Endothelial cell of umbilical vein (primary cell): ENCODE measurements around the gene SMCP.

Experiments
- GATA2 ChIP-seq: IDR thresholded peaks from 2 replicates; pipeline ENCODE4 v1.7.0; 2011; ENCODE audit warnings: low read depth, mild to moderate bottlenecking, moderate library complexity, mixed read lengths, low read length; ENCODE audit not compliant: insufficient read length, insufficient read depth
- POLR2A ChIP-seq: IDR thresholded peaks from 2 replicates; pipeline ENCODE4 v1.6.1; 2012; ENCODE audit warnings: low read depth, mild to moderate bottlenecking, control low read depth, low read length
- POLR2AphosphoS5 ChIP-seq: IDR thresholded peaks from 2 replicates; pipeline ENCODE4 v1.6.1; 2012; ENCODE audit warnings: low read depth, mild to moderate bottlenecking, control low read depth, low read length, moderate library complexity; ENCODE audit not compliant: insufficient read depth
- TF ChIP-seq, protein P1 (sequence below), 2 donors: IDR thresholded peaks; 1 replicate in 1 of 2; 2 replicates in 1 of 2; pipeline ENCODE4 v1.5.1; 2011; ENCODE audit warnings: low read length in 2 of 2, mild to moderate bottlenecking in 2 of 2, moderate library complexity in 2 of 2, control low read depth in 1 of 2, inconsistent platforms in 1 of 2, low read depth in 1 of 2; ENCODE audit not compliant: insufficient read depth in 1 of 2; ENCODE audit errors: extremely low read depth in 1 of 2

DNA sequence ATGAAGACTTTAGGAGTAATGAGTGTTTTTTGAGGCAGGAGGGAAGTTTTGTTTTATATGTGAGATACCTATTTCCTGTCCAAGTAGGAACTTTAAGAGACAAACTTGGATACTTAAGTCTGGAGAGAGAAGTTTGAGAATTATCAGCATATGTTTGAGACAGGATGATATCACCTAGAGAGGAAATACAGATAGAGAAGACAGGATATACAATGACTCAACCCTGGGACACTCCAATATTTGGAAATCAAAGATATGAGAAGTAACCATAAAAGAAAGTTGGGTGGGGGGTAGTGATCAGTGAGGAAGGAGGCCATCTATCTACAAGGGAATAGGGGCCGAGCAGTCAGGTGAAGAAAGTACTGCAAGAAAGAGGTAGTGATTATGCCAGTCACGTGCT lies 11.8 kb upstream of the SMCP start:
- TF ChIP-seq POLR2AphosphoS5 (no peak), POLR2A (no peak), GATA2 (no peak)
- TF ChIP-seq, protein P1, sequence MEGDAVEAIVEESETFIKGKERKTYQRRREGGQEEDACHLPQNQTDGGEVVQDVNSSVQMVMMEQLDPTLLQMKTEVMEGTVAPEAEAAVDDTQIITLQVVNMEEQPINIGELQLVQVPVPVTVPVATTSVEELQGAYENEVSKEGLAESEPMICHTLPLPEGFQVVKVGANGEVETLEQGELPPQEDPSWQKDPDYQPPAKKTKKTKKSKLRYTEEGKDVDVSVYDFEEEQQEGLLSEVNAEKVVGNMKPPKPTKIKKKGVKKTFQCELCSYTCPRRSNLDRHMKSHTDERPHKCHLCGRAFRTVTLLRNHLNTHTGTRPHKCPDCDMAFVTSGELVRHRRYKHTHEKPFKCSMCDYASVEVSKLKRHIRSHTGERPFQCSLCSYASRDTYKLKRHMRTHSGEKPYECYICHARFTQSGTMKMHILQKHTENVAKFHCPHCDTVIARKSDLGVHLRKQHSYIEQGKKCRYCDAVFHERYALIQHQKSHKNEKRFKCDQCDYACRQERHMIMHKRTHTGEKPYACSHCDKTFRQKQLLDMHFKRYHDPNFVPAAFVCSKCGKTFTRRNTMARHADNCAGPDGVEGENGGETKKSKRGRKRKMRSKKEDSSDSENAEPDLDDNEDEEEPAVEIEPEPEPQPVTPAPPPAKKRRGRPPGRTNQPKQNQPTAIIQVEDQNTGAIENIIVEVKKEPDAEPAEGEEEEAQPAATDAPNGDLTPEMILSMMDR (IDR thresholded peaks at IDR 0.05; ENCODE audit: extremely low read depth in 1 of 2, insufficient read depth in 1 of 2, low read depth in 1 of 2, low read length in 2 of 2) = no peak
